Naive thymus-derived CD4-positive, alpha-beta T cell (primary cell): Measurements from ENCODE around the gene CLCN3. TPM values are rescaled to one million over a fixed set of nuclear protein-coding genes. Genes with fewer than 3 reads are reported as not detected.
"Not testable (repeated sequence)": the region's sequence is repeated elsewhere in the genome, so short reads cannot be mapped to it uniquely, and the experiment has no call there.

ENCODE experiments used
- ATAC-seq: fragments of 150-1000 bp; cut with Tn5 transposase; 2 replicates; pipeline ENCODE4 v1.10.0; 2021; ENCODE audit warnings: mild to moderate bottlenecking, moderate library complexity
- CTCF ChIA-PET: fragments of 350-600 bp; sonication (Branson Sonifier 250); formaldehyde crosslinking; loops from one replicate; lab custom pipeline; 2021; ENCODE audit warnings: antibody characterized with exemption; lab: Charles Lee
- POLR2A ChIA-PET: fragments of 350-600 bp; sonication (Branson Sonifier 250); formaldehyde crosslinking; loops from one replicate; lab custom pipeline; 2021; ENCODE audit warnings: antibody characterized with exemption, inconsistent platforms; lab: Charles Lee
- DNase-seq, 9 donors: peaks; one replicate each; pipeline versions ENCODE4 v3.0.0 to v3.0.0-alpha.2; 2020 to 2022; ENCODE audit warnings: mixed read lengths in 1 of 9
- H3K27ac ChIP-seq: one replicate; pipeline ENCODE4 v1.7.0; 2013; ENCODE audit warnings: mild to moderate bottlenecking, low read depth, low read length, moderate library complexity
- H3K27me3 ChIP-seq, 2 donors: one replicate each; pipeline ENCODE4 v1.7.0; 2013; ENCODE audit warnings: low read length in 2 of 2, mild to moderate bottlenecking in 2 of 2, moderate library complexity in 2 of 2; ENCODE audit not compliant: control insufficient read depth in 2 of 2, insufficient read depth in 2 of 2
- H3K36me3 ChIP-seq, 3 experiments: 1 replicate in 2 of 3; 2 replicates in 1 of 3; pipeline ENCODE4 v1.7.0; 2013; ENCODE audit warnings: low read length in 3 of 3, mild to moderate bottlenecking in 3 of 3, moderate library complexity in 1 of 3; ENCODE audit not compliant: insufficient read depth in 3 of 3, control insufficient read depth in 2 of 3
- H3K4me1 ChIP-seq, 2 donors: one replicate each; pipeline ENCODE4 v1.7.0; 2013; ENCODE audit warnings: low read length in 2 of 2, mild to moderate bottlenecking in 2 of 2, moderate library complexity in 1 of 2; ENCODE audit not compliant: control insufficient read depth in 2 of 2, insufficient read depth in 2 of 2
- H3K4me3 ChIP-seq: 2 replicates; pipeline ENCODE4 v1.7.0; 2013; ENCODE audit warnings: mild to moderate bottlenecking, low read length
- H3K9me3 ChIP-seq, 3 experiments: 1 replicate in 2 of 3; 2 replicates in 1 of 3; pipeline ENCODE4 v1.7.0; 2013; ENCODE audit warnings: low read length in 3 of 3; ENCODE audit not compliant: control insufficient read depth in 2 of 3
- H3K27ac Mint-ChIP-seq, 9 donors: one replicate each; pipeline ENCODE4 v1.8.0; 2020 to 2022; ENCODE audit warnings: mixed read lengths in 9 of 9, mild to moderate bottlenecking in 8 of 9, moderate library complexity in 5 of 9, inconsistent platforms in 2 of 9
- H3K27me3 Mint-ChIP-seq, 5 donors: one replicate each; pipeline ENCODE4 v1.8.0; 2021 to 2022; ENCODE audit warnings: mixed read lengths in 5 of 5, mild to moderate bottlenecking in 1 of 5
- H3K36me3 Mint-ChIP-seq, 5 donors: one replicate each; pipeline ENCODE4 v1.8.0; 2020 to 2022; ENCODE audit warnings: mixed read lengths in 5 of 5, mild to moderate bottlenecking in 3 of 5, inconsistent platforms in 1 of 5
- H3K4me1 Mint-ChIP-seq, 7 donors: one replicate each; pipeline ENCODE4 v1.8.0; 2020 to 2022; ENCODE audit warnings: mixed read lengths in 7 of 7, mild to moderate bottlenecking in 3 of 7, inconsistent platforms in 1 of 7
- H3K4me3 Mint-ChIP-seq, 10 donors: one replicate each; pipeline ENCODE4 v1.8.0; 2020 to 2022; ENCODE audit warnings: mild to moderate bottlenecking in 10 of 10, mixed read lengths in 10 of 10, moderate library complexity in 6 of 10, inconsistent platforms in 2 of 10
- H3K9me3 Mint-ChIP-seq, 11 donors: one replicate each; pipeline ENCODE4 v1.8.0; 2020 to 2022; ENCODE audit warnings: mixed read lengths in 11 of 11, mild to moderate bottlenecking in 4 of 11, inconsistent platforms in 1 of 11, moderate library complexity in 1 of 11
- intact Hi-C, 2 donors: fragments of 100-400 bp; cut with micrococcal nuclease; formaldehyde crosslinking; loops; one replicate each; pipeline ENCODE4 v1.15.1; 2023
- polyA plus RNA-seq, 2 donors: library from polyadenylated mRNA; unstranded; fragments of 300-500 nt; fragmentation: Illumina TruSeq; gene quantifications; one replicate each; pipeline ENCODE4 v1.2.3, GENCODE V29; 2021
- total RNA-seq, 6 experiments: library from RNA in 5 of 6; stranded (reverse) in 5 of 6; gene quantifications; 1 replicate in 5 of 6; 2 replicates in 1 of 6; pipeline ENCODE4 v1.2.3 and lab custom pipeline; 2021 to 2026

Gene CLCN3
- total and polyA plus RNA-seq, 7 experiments from 2014 or later: 7.6 to 35.0 (median 18.3) TPM

- DNase-seq: no peak
- H3K27ac Mint-ChIP-seq: peak overlapping the region in 1 of 9 donors; percentile 28
- H3K27me3 Mint-ChIP-seq: no peaks in the 10 kb centered on the region
- CTCF ChIA-PET: no interaction called here
- no peaks in the 10 kb centered on the region for H3K9me3 ChIP-seq
- no peak overlapping the region for H3K4me3 ChIP-seq
- H3K36me3 Mint-ChIP-seq: peaks cover 4 to 18% (median 14%) of the 10 kb centered on the region in 5 donors
- H3K27me3 ChIP-seq: no peaks in the 10 kb centered on the region
- peaks cover 0 to 6% (median 0%) of the 10 kb centered on the region in 3 experiments for H3K36me3 ChIP-seq
- H3K9me3 Mint-ChIP-seq: peaks cover 0 to 4% (median 0%) of the 10 kb centered on the region in 11 donors
- H3K27ac ChIP-seq: no peak overlapping the region
- H3K4me1 Mint-ChIP-seq: peaks cover 0 to 19% (median 4%) of the 10 kb centered on the region in 7 donors
- ATAC-seq: no peak
- no peak overlapping the region for H3K4me3 Mint-ChIP-seq
- POLR2A ChIA-PET: no interaction called here
- intact Hi-C loops: no loop called here
- no peaks in the 10 kb centered on the region for H3K4me1 ChIP-seq
These were observed 56.9 kb downstream of the CLCN3 start for GRCh38 chr4:169677150-169677748.

DNA sequence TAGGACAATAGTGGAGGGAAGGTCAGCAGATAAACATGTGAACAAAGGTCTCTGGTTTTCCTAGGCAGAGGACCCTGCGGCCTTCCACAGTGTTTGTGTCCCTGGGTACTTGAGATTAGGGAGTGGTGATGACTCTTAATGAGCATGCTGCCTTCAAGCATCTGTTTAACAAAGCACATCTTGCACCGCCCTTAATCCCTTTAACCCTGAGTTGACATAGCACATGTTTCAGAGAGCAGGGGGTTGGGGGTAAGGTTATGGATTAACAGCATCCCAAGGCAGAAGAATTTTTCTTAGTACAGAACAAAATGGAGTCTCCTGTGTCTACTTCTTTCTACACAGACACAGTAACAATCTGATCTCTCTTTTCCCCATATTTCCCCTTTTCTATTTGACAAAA is 58.1 kb downstream of the CLCN3 start:
- ATAC-seq, CTCF ChIA-PET, DNase-seq, H3K27ac Mint-ChIP-seq, H3K9me3 Mint-ChIP-seq, H3K36me3 ChIP-seq, H3K9me3 ChIP-seq, H3K27ac ChIP-seq, H3K4me3 Mint-ChIP-seq, H3K27me3 ChIP-seq, H3K4me3 ChIP-seq, H3K4me1 ChIP-seq, POLR2A ChIA-PET, intact Hi-C loops, H3K27me3 Mint-ChIP-seq: not testable (repeated sequence)
- peaks cover 4 to 26% (median 19%) of the 10 kb centered on the region in 5 donors for H3K36me3 Mint-ChIP-seq
- peaks cover 0 to 14% (median 4%) of the 10 kb centered on the region in 7 donors for H3K4me1 Mint-ChIP-seq

DNA sequence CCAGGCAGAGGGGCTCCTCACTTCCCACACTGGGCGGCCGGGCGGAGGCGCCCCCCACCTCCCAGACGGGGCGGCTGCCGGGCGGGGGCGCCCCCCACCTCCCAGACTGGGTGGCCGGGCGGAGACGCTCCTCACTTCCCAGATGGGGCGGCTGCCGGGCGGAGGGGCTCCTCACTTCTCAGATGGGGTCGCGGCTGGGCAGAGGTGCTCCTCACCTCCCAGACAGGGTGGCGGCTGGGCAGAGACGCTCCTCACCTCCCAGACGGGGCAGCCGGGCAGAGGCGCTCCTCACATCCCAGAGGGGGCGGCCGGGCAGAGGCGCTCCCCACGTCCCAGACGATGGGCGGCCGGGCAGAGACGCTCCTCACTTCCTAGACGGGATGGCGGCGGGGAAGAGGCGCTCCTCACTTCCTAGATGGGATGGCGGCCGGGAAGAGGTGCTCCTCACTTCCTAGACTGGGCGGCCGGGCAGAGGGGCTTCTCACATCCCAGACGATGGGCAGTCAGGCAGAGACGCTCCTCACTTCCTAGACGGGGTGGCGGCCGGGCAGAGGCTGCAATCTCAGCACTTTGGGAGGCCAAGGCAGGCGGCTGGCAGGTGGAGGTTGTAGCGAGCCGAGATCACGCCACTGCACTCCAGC is 58.7 kb downstream of the CLCN3 start:
- Mint-ChIP-seq H3K4me1 (peaks cover 0 to 11% (median 4%) of the 10 kb centered on the region in 7 donors), H3K36me3 (peaks cover 4 to 29% (median 23%) of the 10 kb centered on the region in 5 donors)
- ATAC-seq, H3K9me3 ChIP-seq, H3K36me3 ChIP-seq, POLR2A ChIA-PET, DNase-seq, H3K9me3 Mint-ChIP-seq, intact Hi-C loops, H3K4me3 Mint-ChIP-seq, H3K27ac Mint-ChIP-seq, H3K27ac ChIP-seq, H3K4me3 ChIP-seq, H3K27me3 ChIP-seq, CTCF ChIA-PET, H3K27me3 Mint-ChIP-seq, H3K4me1 ChIP-seq: not testable (repeated sequence)

DNA sequence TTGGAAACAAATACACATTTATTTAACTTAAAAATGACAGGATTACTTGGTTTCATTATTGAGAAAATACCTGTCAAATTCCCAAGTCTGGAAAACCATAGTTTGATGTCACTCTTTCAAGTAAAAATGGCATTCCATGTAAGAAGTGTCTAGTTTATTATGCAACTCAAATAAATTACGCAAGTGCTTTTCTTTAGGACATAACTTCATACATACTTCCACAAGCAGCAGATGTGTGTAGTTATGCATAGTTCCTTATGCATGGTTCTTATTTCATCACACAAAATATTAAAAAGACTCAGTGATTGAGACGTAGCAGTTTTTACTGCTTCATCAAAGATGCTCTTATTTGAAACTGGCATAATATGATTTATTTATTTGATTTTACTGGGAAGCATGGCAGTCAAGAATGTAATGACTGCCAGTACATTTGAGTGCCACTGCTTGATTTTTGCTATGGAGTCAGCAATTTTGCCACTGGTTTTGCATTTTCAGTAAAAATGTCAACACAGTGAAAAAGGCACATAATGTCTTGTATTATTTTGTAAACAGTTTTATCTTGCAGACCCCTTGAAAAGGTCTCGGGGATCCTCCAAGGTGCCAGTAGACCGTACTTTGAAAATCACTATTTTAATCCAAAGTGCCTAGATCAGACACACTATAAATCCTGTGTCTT is 62.1 kb downstream of the CLCN3 start:
- ChIA-PET CTCF (no interaction called here), POLR2A (no interaction called here)
- Histone ChIP-seq H3K27me3 (no peaks in the 10 kb centered on the region), H3K9me3 (no peaks in the 10 kb centered on the region), H3K27ac (no peak overlapping the region), H3K36me3 (peaks cover 0 to 11% (median 0%) of the 10 kb centered on the region in 3 experiments), H3K4me3 (no peak overlapping the region), H3K4me1 (no peaks in the 10 kb centered on the region)
- peaks cover 0 to 4% (median 0%) of the 10 kb centered on the region in 11 donors for H3K9me3 Mint-ChIP-seq
- H3K36me3 Mint-ChIP-seq: peaks cover 4 to 40% (median 33%) of the 10 kb centered on the region in 5 donors
- intact Hi-C loops: no loop called here
- H3K4me1 Mint-ChIP-seq: peaks cover 0 to 12% (median 0%) of the 10 kb centered on the region in 7 donors
- no peak overlapping the region for H3K4me3 Mint-ChIP-seq
- no peak for ATAC-seq
- no peaks in the 10 kb centered on the region for H3K27me3 Mint-ChIP-seq
- H3K27ac Mint-ChIP-seq: peak overlapping the region in 1 of 9 donors; percentile 28
- no peak for DNase-seq

DNA sequence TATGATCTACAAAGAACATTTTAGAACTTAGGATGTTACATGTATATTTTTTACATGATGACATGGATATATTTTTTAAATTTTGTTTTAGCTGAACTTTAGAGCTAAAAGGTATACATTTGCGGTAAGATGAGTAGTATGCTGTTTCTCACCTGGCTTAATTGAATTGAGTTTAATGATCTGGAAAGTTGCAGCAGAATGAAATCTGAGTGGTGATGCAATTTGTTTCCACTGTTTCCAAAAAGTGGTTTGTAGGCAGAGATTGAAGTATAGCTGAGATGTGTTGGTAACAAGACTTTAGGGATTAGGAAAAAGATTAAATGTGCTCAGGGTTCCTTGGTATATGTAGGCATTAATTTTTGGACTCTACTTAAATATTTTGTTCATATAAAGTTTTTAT is 69.3 kb downstream of the CLCN3 start:
- POLR2A ChIA-PET: no interaction called here
- Mint-ChIP-seq H3K4me3 (no peak overlapping the region), H3K27ac (no peak overlapping the region)

GRCh38 chr4:169690787-169691186 is 70.4 kb downstream of the CLCN3 start:
- CTCF ChIA-PET: no interaction called here
- ATAC-seq (no peak), DNase-seq (no peak)
- no peak overlapping the region for H3K27ac ChIP-seq
- H3K9me3 ChIP-seq: no peaks in the 10 kb centered on the region
- POLR2A ChIA-PET: no interaction called here
- H3K27me3 Mint-ChIP-seq: no peaks in the 10 kb centered on the region
- H3K27ac Mint-ChIP-seq: no peak overlapping the region
- peaks cover 0 to 33% (median 26%) of the 10 kb centered on the region in 5 donors for H3K36me3 Mint-ChIP-seq
- peaks cover 0 to 17% (median 0%) of the 10 kb centered on the region in 3 experiments for H3K36me3 ChIP-seq
- peaks cover 3 to 21% (median 12%) of the 10 kb centered on the region in 7 donors for H3K4me1 Mint-ChIP-seq
- intact Hi-C loops: no loop called here
- no peaks in the 10 kb centered on the region for H3K27me3 ChIP-seq
- H3K4me3 Mint-ChIP-seq: no peak overlapping the region
- H3K4me1 ChIP-seq: peaks cover 0 to 3% of the 10 kb centered on the region in 2 donors
- no peak overlapping the region for H3K4me3 ChIP-seq
- no peaks in the 10 kb centered on the region for H3K9me3 Mint-ChIP-seq

More for the DNA sequence above, 69.3 kb downstream of the CLCN3 start:
- peaks cover 0 to 21% (median 0%) of the 10 kb centered on the region in 3 experiments for H3K36me3 ChIP-seq
- no peak for ATAC-seq
- H3K9me3 Mint-ChIP-seq: no peaks in the 10 kb centered on the region
- no peak overlapping the region for H3K27ac ChIP-seq
- peaks cover 0 to 3% of the 10 kb centered on the region in 2 donors for H3K4me1 ChIP-seq
- H3K27me3 Mint-ChIP-seq: no peaks in the 10 kb centered on the region
- intact Hi-C loops: no loop called here
- H3K4me3 ChIP-seq: no peak overlapping the region
- peaks cover 3 to 21% (median 12%) of the 10 kb centered on the region in 7 donors for H3K4me1 Mint-ChIP-seq
- CTCF ChIA-PET: interaction anchor here (0.6 kb wide), 1 partner anchor 15 kb away, joined by 3 read pairs; no protein-coding TSS in a partner anchor
- H3K9me3 ChIP-seq: no peaks in the 10 kb centered on the region
- H3K36me3 Mint-ChIP-seq: peaks cover 0 to 33% (median 30%) of the 10 kb centered on the region in 5 donors
- DNase-seq: no peak
- H3K27me3 ChIP-seq: no peaks in the 10 kb centered on the region
